ENCODE data around the gene KDSR.

GRCh38 chr18:63350230-63350629, 16.8 kb downstream of the KDSR start:
- TF ChIP-seq CTCF (IDR thresholded peaks at IDR 0.05) (no peak), ZFX (IDR thresholded peaks at IDR 0.05; ENCODE audit: borderline replicate concordance) (no peak)

All from 22Rv1 (cell line).